H1 (cell line): ENCODE results near the gene MARCHF9. TPM values are rescaled to one million over a fixed set of nuclear protein-coding genes. Genes with fewer than 3 reads are reported as not detected.
A peak's percentile ranks its signal among the peaks of the same experiment; 100 is the strongest.
"Not testable (repeated sequence)": the region's sequence is repeated elsewhere in the genome, so short reads cannot be mapped to it uniquely, and the experiment has no call there.

Source experiments
- CTCF ChIA-PET: fragments of 300-600 bp; sonication (Branson Sonifier 250); formaldehyde crosslinking; loops from one replicate; lab custom pipeline; 2021; ENCODE audit not compliant: partially characterized antibody; lab: Charles Lee
- POLR2A ChIA-PET: fragments of 300-600 bp; sonication (Branson Sonifier 250); formaldehyde crosslinking; loops from one replicate; lab custom pipeline; 2021; ENCODE audit warnings: inconsistent platforms; ENCODE audit not compliant: partially characterized antibody; lab: Charles Lee
- DNase-seq, 2 experiments: peaks; one replicate each; pipeline versions ENCODE4 v3.0.0 to v3.0.0-alpha.2; 2010 to 2022; ENCODE audit warnings: low spot score in 2 of 2, low read depth in 1 of 2, mixed read lengths in 1 of 2
- FAIRE-seq: peaks from 2 replicates; lab custom pipeline; 2011; peaks lifted over from hg19 to GRCh38; lab: Jason Lieb, UNC
- H2AFZ ChIP-seq: 2 replicates; pipeline ENCODE4 v1.8.1; 2012; ENCODE audit warnings: low read length, inconsistent platforms
- H2AK5ac ChIP-seq: 2 replicates; pipeline ENCODE4 v1.6.1; 2013; ENCODE audit warnings: low read depth, low read length
- H2BK120ac ChIP-seq: replicated peaks from 2 replicates; pipeline ENCODE3; 2013; ENCODE audit warnings: low read depth, low read length, inconsistent platforms
- H2BK12ac ChIP-seq: 2 replicates; pipeline ENCODE4 v1.6.1; 2013; ENCODE audit warnings: low read depth, low read length
- H2BK15ac ChIP-seq: 2 replicates; pipeline ENCODE4 v1.6.1; 2013; ENCODE audit warnings: low read length
- H2BK20ac ChIP-seq: 2 replicates; pipeline ENCODE4 v1.6.1; 2013; ENCODE audit warnings: low read length
- H2BK5ac ChIP-seq: 2 replicates; pipeline ENCODE4 v1.6.1; 2013; ENCODE audit warnings: low read depth, low read length
- H3K14ac ChIP-seq: 2 replicates; pipeline ENCODE4 v1.6.1; 2013; ENCODE audit warnings: inconsistent platforms; ENCODE audit not compliant: insufficient read length
- H3K18ac ChIP-seq: 2 replicates; pipeline ENCODE4 v1.6.1; 2013; ENCODE audit warnings: low read length; ENCODE audit errors: extremely low read depth
- H3K23ac ChIP-seq: 2 replicates; pipeline ENCODE4 v1.6.1; 2013; ENCODE audit warnings: inconsistent platforms; ENCODE audit not compliant: insufficient read length
- H3K23me2 ChIP-seq: 2 replicates; pipeline ENCODE4 v1.6.1; 2013; ENCODE audit warnings: low read depth, low read length
- H3K27ac ChIP-seq: 2 replicates; pipeline ENCODE4 v1.6.1; 2011; ENCODE audit warnings: low read depth, low read length, inconsistent platforms
- H3K27me3 ChIP-seq, 4 experiments: replicated peaks in 1 of 4; 1 replicate in 1 of 4; 2 replicates in 3 of 4; pipeline versions ENCODE4 v1.6.1 to v1.8.1; 2011 to 2013; ENCODE audit warnings: low read length in 3 of 4, mild to moderate bottlenecking in 3 of 4, inconsistent platforms in 2 of 4, mixed read lengths in 2 of 4, moderate library complexity in 1 of 4; ENCODE audit not compliant: control insufficient read depth in 3 of 4, insufficient read depth in 3 of 4; ENCODE audit errors: extremely low read depth in 1 of 4
- H3K36me3 ChIP-seq, 4 experiments: 2 replicates each; pipeline versions ENCODE4 v1.6.1 to v1.8.1; 2011 to 2013; ENCODE audit warnings: mild to moderate bottlenecking in 4 of 4, low read length in 3 of 4, moderate library complexity in 2 of 4, control low read depth in 1 of 4, inconsistent platforms in 1 of 4; ENCODE audit not compliant: insufficient read depth in 4 of 4, control insufficient read depth in 2 of 4
- H3K4ac ChIP-seq: replicated peaks from 2 replicates; pipeline ENCODE3; 2013; ENCODE audit warnings: low read length, low read depth, mixed read lengths, inconsistent platforms; ENCODE audit not compliant: insufficient read length
- H3K4me1 ChIP-seq, 4 experiments: replicated peaks in 1 of 4; 1 replicate in 1 of 4; 2 replicates in 3 of 4; pipeline versions ENCODE4 v1.6.1 to v1.8.1; 2011 to 2013; ENCODE audit warnings: low read length in 3 of 4, inconsistent platforms in 2 of 4, mixed read lengths in 1 of 4; ENCODE audit not compliant: insufficient read depth in 4 of 4, control insufficient read depth in 3 of 4
- H3K4me2 ChIP-seq, 2 experiments: 2 replicates each; pipeline versions ENCODE4 v1.6.1 to v1.8.1; 2011 to 2013; ENCODE audit warnings: low read depth in 2 of 2, low read length in 2 of 2, control low read depth in 1 of 2, inconsistent platforms in 1 of 2, mild to moderate bottlenecking in 1 of 2; ENCODE audit not compliant: insufficient read depth in 1 of 2
- H3K4me3 ChIP-seq, 4 experiments: fragments of 200-600, 300-600 bp in 1 of 4; sonication (generic), shearing (Covaris generic), sonication (Bioruptor Twin) in 1 of 4; 2 replicates each; pipeline versions ENCODE4 v1.5.1 to v1.8.1; 2011 to 2016; ENCODE audit warnings: low read length in 4 of 4, low read depth in 3 of 4, control low read depth in 2 of 4, inconsistent platforms in 2 of 4, mild to moderate bottlenecking in 2 of 4, mixed read lengths in 1 of 4, moderate library complexity in 1 of 4; ENCODE audit not compliant: insufficient read depth in 2 of 4; ENCODE audit errors: extremely low read depth in 1 of 4
- H3K56ac ChIP-seq: replicated peaks from 2 replicates; pipeline ENCODE3; 2013; ENCODE audit warnings: low read depth, mild to moderate bottlenecking, mixed read lengths, low read length, inconsistent platforms; ENCODE audit not compliant: insufficient read length
- H3K79me1 ChIP-seq: 2 replicates; pipeline ENCODE4 v1.6.1; 2013; ENCODE audit warnings: low read depth, low read length, control low read depth
- H3K79me2 ChIP-seq, 2 experiments: 2 replicates each; pipeline versions ENCODE4 v1.6.1 to v1.8.1; 2012 to 2013; ENCODE audit warnings: low read length in 2 of 2, mild to moderate bottlenecking in 2 of 2, inconsistent platforms in 1 of 2; ENCODE audit not compliant: insufficient read depth in 2 of 2, control insufficient read depth in 1 of 2
- H3K9ac ChIP-seq, 4 experiments: replicated peaks in 1 of 4; 1 replicate in 1 of 4; 2 replicates in 3 of 4; pipeline versions ENCODE4 v1.6.1 to v1.8.1; 2011 to 2013; ENCODE audit warnings: low read depth in 3 of 4, low read length in 3 of 4, control low read depth in 2 of 4, mild to moderate bottlenecking in 2 of 4, moderate library complexity in 2 of 4, inconsistent platforms in 1 of 4; ENCODE audit errors: extremely low read depth in 1 of 4
- H3K9me3 ChIP-seq, 2 experiments: 2 replicates each; pipeline versions ENCODE4 v1.6.1 to v1.8.1; 2012 to 2013; ENCODE audit warnings: mild to moderate bottlenecking in 2 of 2, moderate library complexity in 2 of 2, control low read depth in 1 of 2, inconsistent platforms in 1 of 2, low read depth in 1 of 2, low read length in 1 of 2, mixed read lengths in 1 of 2; ENCODE audit not compliant: insufficient read depth in 2 of 2
- H4K20me1 ChIP-seq, 2 experiments: replicated peaks in 1 of 2; 2 replicates each; pipeline versions ENCODE3 to v1.8.1; 2011 to 2013; ENCODE audit warnings: inconsistent platforms in 2 of 2, low read length in 2 of 2, mild to moderate bottlenecking in 1 of 2; ENCODE audit not compliant: insufficient read depth in 2 of 2, control insufficient read depth in 1 of 2
- H4K5ac ChIP-seq: 2 replicates; pipeline ENCODE4 v1.6.1; 2013; ENCODE audit warnings: low read length, low read depth, mixed read lengths, inconsistent platforms; ENCODE audit not compliant: insufficient read length
- H4K8ac ChIP-seq: 2 replicates; pipeline ENCODE4 v1.8.0; 2013; ENCODE audit warnings: mild to moderate bottlenecking, moderate library complexity, low read length, inconsistent platforms; ENCODE audit not compliant: insufficient read depth; ENCODE audit errors: extremely low read depth
- H4K91ac ChIP-seq: replicated peaks from 2 replicates; pipeline ENCODE3; 2013; ENCODE audit warnings: low read length, mixed read lengths, inconsistent platforms; ENCODE audit not compliant: insufficient read length
- JUN ChIP-seq: IDR thresholded peaks from 2 replicates; pipeline ENCODE4 v1.6.1; 2011; ENCODE audit warnings: low read depth, mild to moderate bottlenecking, improper control_type of control experiment, low read length
- KDM1A ChIP-seq: fragments of 200-600, 300-600 bp; sonication (generic); IDR thresholded peaks from 2 replicates; pipeline ENCODE4 v1.7.1; 2016; ENCODE audit warnings: mild to moderate bottlenecking, low read length, borderline replicate concordance
- KDM5A ChIP-seq: fragments of 200-600 bp; IDR thresholded peaks from 2 replicates; pipeline ENCODE4 v1.7.1; 2012; ENCODE audit warnings: mild to moderate bottlenecking, low read length, inconsistent platforms, mixed read lengths
- RBBP5 ChIP-seq: IDR thresholded peaks from 2 replicates; pipeline ENCODE4 v1.7.1; 2012; ENCODE audit warnings: low read depth, mild to moderate bottlenecking, inconsistent platforms, low read length, moderate library complexity, borderline replicate concordance
- WGBS, 2 experiments: shearing (Covaris generic) in 1 of 2; methylation state at CpG; one replicate each; pipeline versions ENCODE4 v1.1.6 to v1.1.7; 2013 to 2015; ENCODE audit warnings: low lambda C conversion rate in 2 of 2, mixed read lengths in 2 of 2, inconsistent platforms in 1 of 2, low coverage in 1 of 2, missing lambda C conversion rate in 1 of 2; ENCODE audit not compliant: insufficient replicate concordance in 2 of 2, insufficient coverage in 1 of 2, insufficient read length in 1 of 2; ENCODE audit errors: extremely low coverage in 1 of 2, missing lambda C conversion rate in 1 of 2; 5-methylcytosine and 5-hydroxymethylcytosine counted together
- polyA plus RNA-seq, 7 experiments: library from polyadenylated mRNA; depleted of rRNA in 3 of 7; stranded (reverse) in 5 of 7; unstranded in 2 of 7; fragments of >200 nt in 5 of 7; fragments of 200-250 nt in 2 of 7; gene quantifications; 1 replicate in 5 of 7; 2 replicates in 1 of 7; 4 replicates in 1 of 7; pipeline versions ENCODE4 v1.2.1 to v1.2.3, GENCODE V29; 2011 to 2013; ENCODE audit warnings: missing spikeins in 2 of 7, mixed read lengths in 2 of 7
- total RNA-seq: library from RNA; stranded (reverse); fragmentation: NEBNext Ultra II Directional; extraction: Animal tissue kit (Norgen Biotek cat#: 25700); gene quantifications from 2 replicates; pipeline ENCODE4 v1.2.1, GENCODE V29; 2021

The MARCHF9 gene
- total and polyA plus RNA-seq, 2 of the 8 experiments (the other 6 are each of a cell fraction or from before 2014, with no cell fraction given) = 6.4 to 7.8 TPM

- TF ChIP-seq RBBP5 (peak; percentile 59; the same call in 1 of the 2 replicates), KDM1A (no peak), JUN (no peak), KDM5A (no peak)
Observed at GRCh38 chr12:57772429-57773322, 17.8 kb downstream of the MARCHF9 start, which contains the start of gene EEF1AKMT3 (continued).

GRCh38 chr12:57774634-57775033 lies 19.7 kb downstream of the MARCHF9 start:
- H4K5ac ChIP-seq = not testable (repeated sequence)
- ChIA-PET POLR2A (interaction anchor here (0.9 to 1.8 kb wide), 2 partner anchors 18 to 25 kb away, joined by 4 read pairs; no protein-coding TSS in a partner anchor), CTCF (interaction anchor here (0.6 to 4.5 kb wide), 7 partner anchors 8 to 70 kb away, joined by 3 to 28 read pairs (median 4); no protein-coding TSS in a partner anchor)

More at GRCh38 chr12:57774634-57775033, 19.7 kb downstream of the MARCHF9 start:
- H3K79me2 ChIP-seq, H4K8ac ChIP-seq, H4K91ac ChIP-seq, H3K18ac ChIP-seq, H3K14ac ChIP-seq, H3K4me2 ChIP-seq, FAIRE-seq, H2BK120ac ChIP-seq, H2AFZ ChIP-seq, H3K4me1 ChIP-seq, H2BK12ac ChIP-seq, H2BK20ac ChIP-seq, H3K4me3 ChIP-seq, H3K23ac ChIP-seq, H4K20me1 ChIP-seq, H3K9ac ChIP-seq, H2BK5ac ChIP-seq, H3K36me3 ChIP-seq, H3K56ac ChIP-seq, H3K79me1 ChIP-seq, H3K9me3 ChIP-seq, H3K27me3 ChIP-seq, H3K4ac ChIP-seq, H2AK5ac ChIP-seq, DNase-seq, H3K27ac ChIP-seq, H2BK15ac ChIP-seq: not testable (repeated sequence)
- 91% methylated on average over 11 of the region's 11 CpGs; no CpG with 5 or more reads in 1 of the 2 experiments for WGBS, 2 experiments
- peaks cover 12% of the 10 kb centered on the region; the same call in 1 of the 2 replicates for H3K23me2 ChIP-seq
